Rectal smooth muscle tissue (tissue), 1 donor: ENCODE measurements around the gene TMEM156.

ENCODE experiments used
- H3K27ac ChIP-seq: one replicate; pipeline ENCODE4 v1.7.0; 2013; ENCODE audit warnings: low read depth, low read length, inconsistent platforms
- H3K27me3 ChIP-seq: one replicate; pipeline ENCODE4 v1.7.0; 2013; ENCODE audit warnings: low read length; ENCODE audit not compliant: control insufficient read depth, insufficient read depth
- H3K36me3 ChIP-seq: one replicate; pipeline ENCODE4 v1.7.0; 2013; ENCODE audit warnings: low read length; ENCODE audit not compliant: control insufficient read depth, insufficient read depth
- H3K4me1 ChIP-seq: one replicate; pipeline ENCODE4 v1.7.0; 2013; ENCODE audit warnings: low read length; ENCODE audit not compliant: control insufficient read depth, insufficient read depth
- H3K4me3 ChIP-seq: one replicate; pipeline ENCODE4 v1.7.0; 2013; ENCODE audit warnings: low read length
- H3K9ac ChIP-seq: one replicate; pipeline ENCODE4 v1.7.0; 2013; ENCODE audit warnings: low read length

The TMEM156 gene

DNA sequence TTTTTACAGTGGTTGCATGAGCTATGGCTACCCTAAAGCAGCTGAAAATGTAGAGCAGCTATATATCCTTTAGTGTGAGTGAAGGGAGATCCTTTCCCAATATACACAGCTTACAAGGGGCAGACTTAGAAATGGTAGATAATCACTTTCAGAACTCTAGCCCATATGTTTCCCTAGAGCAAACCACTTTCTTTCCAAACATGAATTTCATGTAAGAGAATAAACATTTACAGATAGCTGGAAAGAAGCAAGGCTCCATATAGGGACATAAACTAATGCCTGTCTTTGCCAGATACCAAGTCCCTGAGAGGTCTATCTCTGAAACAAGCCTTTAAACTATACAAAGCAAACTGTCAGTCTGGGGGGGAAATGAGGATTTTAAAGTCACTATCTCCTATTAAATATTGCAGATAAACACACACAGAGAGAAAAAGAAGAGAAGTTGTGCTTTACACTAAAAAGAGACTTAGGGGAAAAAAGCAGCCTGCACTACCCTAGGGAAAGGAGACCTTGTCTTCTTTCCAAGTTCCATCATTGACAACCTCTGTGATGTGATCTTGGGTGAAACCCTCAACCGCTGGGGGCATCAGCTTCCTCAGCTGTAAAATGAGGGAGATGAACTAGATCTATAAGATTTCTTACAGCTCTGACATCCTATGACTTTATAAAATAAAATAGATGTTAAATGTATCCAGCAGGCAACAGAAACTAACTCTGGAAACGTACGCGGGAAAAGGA is 73.6 kb downstream of the TMEM156 start:
- Histone ChIP-seq H3K4me3 (no peak overlapping the region), H3K27ac (no peak overlapping the region), H3K27me3 (no peaks in the 10 kb centered on the region), H3K4me1 (no peaks in the 10 kb centered on the region), H3K9ac (no peak overlapping the region), H3K36me3 (no peaks in the 10 kb centered on the region)

DNA sequence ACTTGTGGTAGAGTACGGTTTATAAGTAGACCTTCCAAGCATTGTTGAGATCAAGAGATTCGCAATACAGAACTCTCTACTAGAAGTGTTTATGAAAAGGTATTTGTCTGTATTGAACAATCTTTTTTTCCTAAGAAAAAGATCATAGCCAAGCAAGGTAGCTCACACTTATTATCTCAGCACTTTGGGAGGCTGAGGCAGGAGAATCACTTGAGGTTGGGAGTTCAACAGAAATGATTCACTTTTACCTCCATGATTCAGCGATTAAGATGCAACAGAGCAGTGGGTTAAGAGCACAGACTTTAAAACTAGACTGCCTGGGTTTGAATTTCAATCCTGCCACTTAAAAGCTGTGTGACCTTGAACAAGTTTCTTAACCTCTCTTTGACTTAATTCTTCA is 74.3 kb downstream of the TMEM156 start:
- no peaks in the 10 kb centered on the region for H3K4me1 ChIP-seq
- H3K4me3 ChIP-seq: no peak overlapping the region
- no peak overlapping the region for H3K9ac ChIP-seq
- H3K27ac ChIP-seq: no peak overlapping the region
- no peaks in the 10 kb centered on the region for H3K36me3 ChIP-seq
- no peaks in the 10 kb centered on the region for H3K27me3 ChIP-seq

DNA sequence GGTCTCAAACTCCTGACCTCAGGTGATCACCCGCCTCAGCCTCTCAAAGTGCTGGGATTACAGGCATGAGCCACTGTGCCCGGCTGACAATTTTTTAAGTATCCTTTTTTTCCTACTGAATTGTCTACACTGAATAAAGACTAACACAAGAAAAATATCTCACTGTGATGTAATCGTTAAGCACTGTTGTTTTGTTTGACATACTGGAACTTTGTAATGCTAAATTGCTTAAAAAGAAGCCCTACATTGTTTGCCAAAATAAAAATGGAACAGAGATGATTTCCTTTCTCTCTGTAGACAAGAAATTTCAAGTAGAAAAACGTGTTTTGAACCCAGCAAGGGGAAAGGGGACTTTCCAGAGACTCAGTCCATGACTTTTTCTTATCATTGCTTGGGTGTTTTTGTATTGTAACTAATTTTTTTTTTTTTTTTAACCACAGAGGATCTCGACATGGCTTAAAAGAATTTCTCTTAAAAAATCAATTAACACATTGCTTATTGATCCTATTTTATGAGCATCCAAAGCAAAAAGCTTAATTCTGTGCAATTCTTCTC is 74.9 kb downstream of the TMEM156 start:
- Histone ChIP-seq H3K27me3 (no peaks in the 10 kb centered on the region), H3K36me3 (no peaks in the 10 kb centered on the region), H3K9ac (no peak overlapping the region), H3K4me1 (no peaks in the 10 kb centered on the region), H3K4me3 (no peak overlapping the region), H3K27ac (peak overlapping the region; percentile 8)

DNA sequence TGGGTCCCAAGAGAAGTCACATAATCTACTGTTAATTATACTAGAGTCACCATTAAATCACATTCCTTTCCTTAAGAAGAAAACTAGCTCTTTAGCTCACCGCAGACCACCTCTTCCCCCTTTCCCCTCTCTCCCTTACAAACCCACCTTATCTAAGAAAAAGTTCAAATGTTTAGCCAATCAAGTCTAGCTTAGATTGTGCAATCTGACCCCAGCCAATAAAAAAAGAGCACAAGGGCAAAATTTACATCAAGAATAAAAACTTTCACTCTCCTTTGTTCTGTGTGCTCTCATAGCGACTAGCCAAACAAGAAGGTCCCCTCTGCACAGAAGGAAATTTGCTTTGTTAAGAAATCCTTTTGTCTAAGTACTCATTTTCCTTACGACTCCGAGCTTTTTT is 76.3 kb downstream of the TMEM156 start:
- Histone ChIP-seq H3K27ac (no peak overlapping the region), H3K27me3 (no peaks in the 10 kb centered on the region), H3K36me3 (no peaks in the 10 kb centered on the region), H3K9ac (no peak overlapping the region), H3K4me1 (no peaks in the 10 kb centered on the region), H3K4me3 (no peak overlapping the region)

DNA sequence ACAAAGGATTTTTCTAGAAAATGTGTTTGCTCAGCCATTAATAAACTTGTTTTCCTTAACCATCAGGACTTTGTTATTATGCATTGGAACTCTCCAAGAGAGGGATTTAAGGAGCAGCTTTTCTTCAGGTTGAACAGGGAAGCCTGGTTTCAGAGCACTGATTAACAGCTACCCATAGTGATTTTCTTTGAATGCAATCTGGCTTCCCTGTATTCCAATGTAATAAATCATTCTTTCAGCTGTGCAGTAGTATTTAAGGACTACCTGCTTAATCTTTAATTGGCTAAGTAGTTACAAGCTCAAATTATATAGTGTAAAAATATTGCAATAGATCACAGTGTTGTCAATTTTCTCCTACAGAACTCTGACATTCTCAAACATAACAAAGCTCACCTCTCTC is 77.5 kb downstream of the TMEM156 start:
- Histone ChIP-seq H3K27ac (no peak overlapping the region), H3K4me1 (peaks cover 5% of the 10 kb centered on the region), H3K36me3 (no peaks in the 10 kb centered on the region), H3K9ac (no peak overlapping the region), H3K27me3 (no peaks in the 10 kb centered on the region), H3K4me3 (no peak overlapping the region)

DNA sequence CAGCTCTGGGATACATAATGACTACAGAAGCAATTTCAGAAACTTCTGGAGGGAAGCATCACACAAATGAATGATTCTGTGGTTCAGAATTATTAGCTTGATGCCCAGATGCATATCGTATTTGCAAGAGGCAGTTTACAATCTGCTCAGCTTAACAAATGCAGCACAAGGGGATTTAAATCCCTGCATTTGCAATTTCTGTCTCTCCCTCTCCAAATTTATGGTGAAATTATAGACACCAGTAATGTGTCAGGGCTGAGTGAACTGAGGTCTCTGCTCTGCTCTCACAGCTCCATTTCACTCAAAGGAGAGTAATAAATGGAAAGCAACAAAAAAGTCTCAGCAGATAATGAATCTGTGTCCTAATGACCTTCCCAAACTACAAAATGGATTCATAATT is 80.2 kb downstream of the TMEM156 start:
- no peak overlapping the region for H3K4me3 ChIP-seq
- H3K36me3 ChIP-seq: no peaks in the 10 kb centered on the region
- H3K9ac ChIP-seq: no peak overlapping the region
- H3K4me1 ChIP-seq: peaks cover 19% of the 10 kb centered on the region
- no peaks in the 10 kb centered on the region for H3K27me3 ChIP-seq
- peak overlapping the region; percentile 23 for H3K27ac ChIP-seq

DNA sequence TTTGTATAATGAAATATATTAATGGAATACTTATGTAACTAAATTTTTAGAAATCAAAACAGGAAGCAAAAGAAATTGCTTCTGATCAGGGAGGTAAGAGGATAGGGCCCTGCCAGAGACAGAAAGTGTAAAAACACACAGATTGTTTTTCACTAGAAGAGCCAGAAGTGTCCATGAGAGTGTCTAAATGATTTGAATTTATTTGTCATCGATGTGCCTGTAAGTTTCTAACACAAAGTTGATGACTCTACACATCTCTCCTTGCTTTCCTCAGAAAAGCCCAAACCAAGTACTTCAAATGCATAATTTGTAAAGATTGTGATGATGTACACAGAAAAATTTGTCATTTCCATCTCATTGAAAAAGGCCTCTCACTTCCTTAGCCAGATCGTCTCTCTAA is 80.6 kb downstream of the TMEM156 start:
- Histone ChIP-seq H3K4me3 (no peak overlapping the region), H3K9ac (no peak overlapping the region), H3K36me3 (no peaks in the 10 kb centered on the region), H3K27ac (peak overlapping the region; percentile 23), H3K27me3 (no peaks in the 10 kb centered on the region), H3K4me1 (peaks cover 22% of the 10 kb centered on the region)

DNA sequence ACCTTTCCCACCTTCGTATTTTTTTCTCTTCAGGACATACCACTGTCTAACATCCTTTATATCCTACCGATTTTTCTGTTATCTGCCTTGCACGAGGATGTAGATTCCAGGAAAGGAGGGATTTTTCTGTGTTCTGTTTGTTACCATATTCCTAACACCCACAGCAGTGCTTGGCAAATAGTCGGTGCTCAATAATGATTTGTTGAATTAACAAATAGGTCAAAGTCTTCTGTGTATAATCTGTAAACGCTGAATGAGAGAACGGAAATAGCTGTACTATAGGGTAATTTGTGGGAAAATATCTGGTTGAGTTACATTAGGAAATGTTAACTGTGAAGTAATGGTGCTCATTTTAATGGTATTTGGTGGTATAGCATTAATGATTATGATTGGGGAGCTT is 81.5 kb downstream of the TMEM156 start:
- Histone ChIP-seq H3K36me3 (no peaks in the 10 kb centered on the region), H3K4me3 (no peak overlapping the region), H3K4me1 (peaks cover 27% of the 10 kb centered on the region), H3K27me3 (no peaks in the 10 kb centered on the region), H3K27ac (no peak overlapping the region), H3K9ac (no peak overlapping the region)

DNA sequence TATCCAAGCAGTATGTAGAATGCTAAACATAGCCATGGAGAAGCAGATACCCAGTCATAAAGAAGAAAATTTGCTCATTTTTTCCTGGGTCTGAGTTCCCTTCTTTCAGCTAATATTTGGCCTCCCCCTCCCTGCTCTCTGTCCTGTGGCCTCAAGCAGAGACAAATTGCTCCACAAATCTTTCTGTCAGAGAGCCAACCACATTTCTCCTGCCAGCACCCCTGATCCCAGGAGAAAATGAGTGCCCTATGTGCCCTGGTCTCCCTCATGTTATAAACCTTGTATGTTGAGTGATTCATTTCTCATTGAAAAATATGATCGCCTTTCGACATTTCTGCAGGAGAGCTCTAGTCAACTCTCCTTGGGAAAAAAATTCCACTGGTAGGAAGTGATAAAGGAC is 82.0 kb downstream of the TMEM156 start:
- Histone ChIP-seq H3K27me3 (no peaks in the 10 kb centered on the region), H3K36me3 (no peaks in the 10 kb centered on the region), H3K4me1 (peaks cover 27% of the 10 kb centered on the region), H3K9ac (no peak overlapping the region), H3K27ac (peak overlapping the region; percentile 88), H3K4me3 (no peak overlapping the region)

DNA sequence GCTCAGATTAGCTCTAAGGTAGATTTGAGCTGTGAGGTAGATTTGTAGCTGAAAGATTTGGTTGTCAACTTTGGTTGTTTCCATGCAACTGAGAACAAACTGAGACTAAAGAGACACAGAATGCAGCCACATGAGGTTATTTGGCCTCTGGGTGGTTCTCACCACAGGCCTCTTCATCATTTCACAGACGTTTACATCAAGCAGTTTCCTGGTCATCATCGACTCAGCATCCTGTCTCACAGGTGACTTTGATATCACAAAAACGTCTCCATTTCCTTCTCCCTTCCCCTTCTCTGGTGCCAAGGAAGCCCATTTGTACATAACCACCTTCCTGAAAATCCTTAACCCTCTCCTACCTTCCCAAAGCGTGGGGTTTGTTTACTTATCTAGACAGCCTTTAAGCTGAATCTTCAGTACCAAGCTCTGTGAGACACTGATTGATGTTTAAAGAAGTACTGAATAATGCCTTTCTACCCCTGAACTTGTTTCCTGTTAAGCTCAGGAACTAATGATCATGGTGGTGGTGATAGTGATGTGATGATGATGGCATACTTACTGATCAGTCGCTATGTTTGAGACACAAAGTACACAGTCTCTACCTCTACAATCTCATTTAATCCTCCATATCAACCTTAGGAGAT is 82.7 kb downstream of the TMEM156 start:
- no peak overlapping the region for H3K4me3 ChIP-seq
- no peak overlapping the region for H3K9ac ChIP-seq
- peak overlapping the region; percentile 88 for H3K27ac ChIP-seq
- no peaks in the 10 kb centered on the region for H3K27me3 ChIP-seq
- H3K4me1 ChIP-seq: peaks cover 27% of the 10 kb centered on the region
- H3K36me3 ChIP-seq: no peaks in the 10 kb centered on the region

DNA sequence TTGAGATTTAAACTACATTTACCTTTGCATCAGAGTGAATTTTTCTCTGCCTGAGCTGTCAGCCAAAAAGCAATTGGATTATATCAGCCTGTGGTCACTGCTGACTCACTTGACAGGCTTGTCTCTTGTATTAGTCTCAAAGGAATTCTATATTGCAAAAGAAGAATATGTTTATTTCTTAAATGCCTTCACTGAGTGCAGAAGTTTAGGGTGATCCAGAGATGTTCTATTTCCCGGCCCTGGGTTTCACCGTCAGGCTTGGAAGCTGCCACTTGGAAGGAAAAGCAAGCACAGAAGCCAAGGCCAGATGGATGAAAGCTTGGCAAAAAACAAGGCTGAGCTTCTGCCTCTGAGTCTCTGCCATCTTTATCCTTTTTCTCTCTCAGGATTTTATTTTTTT is 83.7 kb downstream of the TMEM156 start:
- H3K4me3 ChIP-seq: no peak overlapping the region
- no peaks in the 10 kb centered on the region for H3K27me3 ChIP-seq
- H3K4me1 ChIP-seq: peaks cover 27% of the 10 kb centered on the region
- H3K27ac ChIP-seq: peak overlapping the region; percentile 88
- H3K9ac ChIP-seq: no peak overlapping the region
- no peaks in the 10 kb centered on the region for H3K36me3 ChIP-seq

DNA sequence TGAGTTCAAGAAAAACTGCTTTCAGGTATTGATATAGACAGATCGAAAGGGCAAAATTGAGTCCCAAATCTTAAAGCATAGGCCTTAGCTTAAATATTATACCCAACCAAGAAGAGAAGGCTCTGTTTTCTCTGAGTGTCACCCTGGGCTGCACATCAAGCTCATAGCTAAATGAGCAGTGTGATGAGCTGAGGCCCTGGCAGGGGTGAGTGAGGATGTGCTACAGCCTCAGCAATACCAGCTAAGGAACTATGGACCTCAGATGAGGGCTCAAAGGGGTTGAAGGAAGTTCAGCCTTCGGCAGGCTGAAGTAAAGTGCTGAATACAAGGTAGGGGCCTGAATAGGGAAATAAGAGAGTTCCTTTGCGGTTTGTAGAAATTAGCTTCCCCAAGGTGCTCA is 85.3 kb downstream of the TMEM156 start:
- Histone ChIP-seq H3K4me3 (no peak overlapping the region), H3K4me1 (peaks cover 38% of the 10 kb centered on the region), H3K27me3 (no peaks in the 10 kb centered on the region), H3K36me3 (no peaks in the 10 kb centered on the region), H3K27ac (peak overlapping the region; percentile 82), H3K9ac (no peak overlapping the region)

DNA sequence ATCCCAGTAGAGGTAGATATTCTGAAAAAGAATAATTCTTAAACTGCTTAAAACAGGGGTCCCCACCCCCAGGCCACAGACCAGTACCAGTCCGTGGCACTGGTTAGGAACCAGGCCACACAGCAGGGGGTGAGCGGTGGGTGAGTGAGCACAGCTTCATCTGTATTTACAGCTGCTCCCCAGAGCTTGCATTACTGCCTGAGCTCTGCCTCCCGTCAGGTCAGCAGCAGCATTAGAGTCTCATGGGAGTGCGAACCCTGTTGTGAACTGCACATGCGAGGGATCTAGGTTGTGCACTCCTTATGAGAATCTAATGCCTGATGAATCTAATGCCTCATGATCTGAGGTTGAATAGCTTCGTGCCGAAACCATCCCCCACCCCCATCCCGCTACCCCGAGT is 87.8 kb downstream of the TMEM156 start:
- Histone ChIP-seq H3K36me3 (no peaks in the 10 kb centered on the region), H3K27ac (peak overlapping the region; percentile 92), H3K4me3 (no peak overlapping the region), H3K9ac (no peak overlapping the region), H3K4me1 (peaks cover 30% of the 10 kb centered on the region), H3K27me3 (no peaks in the 10 kb centered on the region)
